Medulla oblongata (tissue), 1 donor: Measurements from ENCODE around the gene TNK2.
"Not testable (repeated sequence)": the region's sequence is repeated elsewhere in the genome, so short reads cannot be mapped to it uniquely, and the experiment has no call there.

ENCODE experiments used
- DNase-seq: peaks from one replicate; pipeline ENCODE4 v3.0.0-alpha.2; 2015; ENCODE audit errors: extremely low spot score

TNK2 gene

DNA sequence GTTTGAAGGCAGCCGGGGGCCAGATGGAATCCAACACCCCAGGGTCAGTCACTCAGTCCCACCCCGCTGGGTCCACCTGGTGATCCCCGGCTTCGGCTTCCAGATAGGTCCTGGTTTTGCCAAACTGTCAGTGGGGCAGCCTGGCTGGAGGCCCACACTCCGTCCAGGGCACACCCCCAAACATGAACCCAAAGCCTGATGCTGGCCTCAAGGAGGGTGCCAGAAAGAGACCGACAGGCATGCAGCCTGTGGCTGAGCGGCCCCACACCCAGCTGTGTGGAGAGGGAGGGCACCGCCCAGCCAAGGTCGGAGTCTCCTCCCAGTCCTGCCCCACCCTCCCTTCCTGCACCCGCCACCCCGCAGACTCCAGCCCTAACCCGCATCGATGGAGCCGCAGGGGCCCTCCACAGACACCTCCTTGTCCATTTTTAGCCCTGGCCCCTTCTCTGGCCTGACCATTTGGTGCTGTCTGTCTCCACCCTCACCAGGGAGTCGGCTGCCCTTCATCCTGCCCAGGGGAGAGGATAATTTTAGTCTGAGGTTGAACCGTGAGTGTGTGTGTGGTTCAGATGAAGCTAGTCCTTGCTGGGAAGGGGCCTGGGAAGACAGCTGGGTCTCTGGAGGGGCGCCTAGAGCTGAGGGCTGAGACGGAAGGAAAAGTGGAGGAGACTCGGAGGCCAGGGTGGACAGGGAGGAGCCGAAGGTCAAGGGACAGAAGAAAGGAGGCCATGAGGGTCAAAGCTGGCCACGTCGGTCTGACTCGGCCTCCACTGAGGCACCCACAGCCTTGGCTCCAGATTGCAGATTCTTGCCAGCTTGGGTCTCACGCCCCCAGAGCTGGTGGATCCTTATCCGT lies 23.1 kb downstream of the TNK2 start:
- DNase-seq, result no peak

- no peak for DNase-seq
Measured at GRCh38 chr3:195884691-195885035, 23.7 kb downstream of the TNK2 start.

GRCh38 chr3:195883801-195884200 lies 24.6 kb downstream of the TNK2 start:
- no peak for DNase-seq

DNA sequence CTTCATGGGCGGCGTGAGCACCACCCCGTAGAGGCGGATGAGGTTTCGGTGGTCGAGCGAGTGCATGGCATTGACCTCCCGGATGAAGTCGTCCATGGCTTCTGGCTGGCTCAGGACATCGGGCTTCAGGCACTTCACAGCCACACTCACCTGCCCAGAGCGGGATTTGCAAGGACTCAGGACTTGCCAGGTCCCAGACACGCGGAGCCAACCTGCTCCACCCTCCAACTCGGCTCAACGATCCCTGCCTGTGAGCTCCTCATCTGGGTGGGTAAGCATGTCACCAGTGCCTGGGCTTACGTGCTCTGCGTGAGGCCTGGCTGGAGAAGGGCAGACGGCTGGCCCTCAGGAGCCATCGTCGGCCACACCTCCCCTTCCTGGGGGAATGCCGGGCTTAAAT lies 25.2 kb downstream of the TNK2 start:
- DNase-seq, result no peak

DNA sequence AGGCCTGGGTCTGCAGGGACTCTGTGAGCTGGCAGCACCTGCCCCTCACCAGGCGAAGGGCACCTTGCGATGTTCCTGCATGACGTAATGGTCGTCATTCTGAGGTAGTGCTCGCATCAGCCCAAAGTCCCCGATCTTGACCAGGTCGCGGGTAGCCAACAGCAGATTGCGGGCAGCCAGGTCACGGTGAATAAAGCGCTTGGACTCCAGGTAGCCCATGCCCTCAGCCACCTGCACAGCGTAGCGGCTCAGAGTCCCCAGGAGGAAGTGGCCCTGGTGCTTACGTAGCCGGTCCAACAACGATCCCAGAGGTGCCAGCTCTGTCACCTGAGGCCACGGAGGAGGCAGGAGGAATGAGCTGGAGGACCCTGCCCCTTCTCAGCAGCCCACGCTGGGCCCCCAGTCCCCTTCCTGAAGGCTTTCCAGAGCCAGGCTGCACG lies 26.3 kb downstream of the TNK2 start:
- no peak for DNase-seq

DNA sequence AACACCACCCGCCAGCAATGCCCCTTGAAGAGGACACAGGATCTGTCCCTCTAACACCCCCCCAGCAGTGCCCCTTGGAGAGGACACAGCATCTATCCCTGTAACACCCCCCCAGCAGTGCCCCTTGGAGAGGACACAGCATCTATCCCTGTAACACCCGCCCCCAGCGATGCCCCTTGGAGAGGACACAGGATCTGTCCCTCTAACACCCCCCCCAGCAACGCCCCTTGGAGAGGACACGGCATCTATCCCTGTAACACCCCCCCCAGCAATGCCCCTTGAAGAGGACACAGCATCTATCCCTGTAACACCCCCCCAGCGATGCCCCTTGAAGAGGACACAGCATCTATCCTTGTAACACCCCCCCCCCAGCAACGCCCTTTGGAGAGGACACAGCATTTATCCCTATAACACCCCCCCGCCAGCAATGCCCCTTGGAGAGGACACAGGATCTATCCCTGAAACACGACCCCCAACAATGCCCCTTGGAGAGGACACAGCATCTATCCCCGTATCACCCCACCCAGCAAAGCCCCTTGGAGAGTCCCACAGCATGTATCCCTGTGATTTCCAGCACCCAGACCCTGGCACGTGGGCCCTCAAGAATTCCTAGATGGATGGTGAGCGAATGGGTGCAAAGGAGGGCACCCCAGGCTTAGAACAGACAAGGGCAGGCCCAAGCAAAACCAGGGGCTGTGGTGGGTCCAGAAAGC lies 26.9 kb downstream of the TNK2 start:
- no peak for DNase-seq

- DNase-seq, result no peak
Measured at GRCh38 chr3:195880037-195880431, 28.3 kb downstream of the TNK2 start.

GRCh38 chr3:195879416-195880036 lies 28.8 kb downstream of the TNK2 start:
- no peak for DNase-seq

DNA sequence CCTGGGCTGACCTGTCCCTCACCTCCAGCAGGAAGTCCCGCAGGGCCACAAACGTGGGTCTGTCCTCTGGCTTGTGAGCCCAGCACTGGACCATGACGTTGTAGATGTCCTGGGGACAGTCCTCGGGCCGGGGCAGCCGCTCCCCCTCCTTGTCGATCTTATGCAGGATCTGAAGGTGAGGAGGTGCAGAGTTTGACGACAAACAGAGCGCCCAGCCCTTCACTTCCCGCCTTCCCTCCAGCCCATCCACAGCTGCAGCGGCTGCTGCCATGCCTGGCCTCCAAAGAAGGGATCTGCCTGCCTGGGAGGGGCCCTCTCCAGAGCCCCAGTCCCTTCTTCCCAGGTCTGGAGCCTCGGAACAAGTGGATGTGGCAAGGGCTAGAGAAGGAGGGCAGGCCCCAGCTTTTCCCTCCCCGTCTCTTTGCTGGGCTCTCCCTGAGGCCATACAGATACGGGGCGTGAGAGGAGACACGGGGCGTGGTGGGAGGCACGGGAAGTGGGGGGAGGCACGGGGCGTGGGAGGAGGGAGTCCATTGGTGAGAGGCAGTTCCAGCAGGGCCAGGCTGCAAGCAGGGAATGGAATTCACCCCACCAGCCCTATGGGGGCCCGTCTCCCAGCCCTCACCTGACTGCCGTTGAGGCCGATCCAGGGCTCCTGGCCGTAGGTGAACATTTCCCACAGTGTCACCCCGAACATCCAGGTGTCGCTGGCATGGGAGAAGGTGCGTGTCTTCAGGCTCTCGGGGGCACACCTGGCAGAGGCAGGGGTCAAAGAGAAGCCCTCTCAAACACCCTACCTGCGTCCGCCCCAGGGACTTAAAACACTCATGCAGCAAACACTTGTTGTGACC lies 29.7 kb downstream of the TNK2 start:
- DNase-seq, result no peak

DNA sequence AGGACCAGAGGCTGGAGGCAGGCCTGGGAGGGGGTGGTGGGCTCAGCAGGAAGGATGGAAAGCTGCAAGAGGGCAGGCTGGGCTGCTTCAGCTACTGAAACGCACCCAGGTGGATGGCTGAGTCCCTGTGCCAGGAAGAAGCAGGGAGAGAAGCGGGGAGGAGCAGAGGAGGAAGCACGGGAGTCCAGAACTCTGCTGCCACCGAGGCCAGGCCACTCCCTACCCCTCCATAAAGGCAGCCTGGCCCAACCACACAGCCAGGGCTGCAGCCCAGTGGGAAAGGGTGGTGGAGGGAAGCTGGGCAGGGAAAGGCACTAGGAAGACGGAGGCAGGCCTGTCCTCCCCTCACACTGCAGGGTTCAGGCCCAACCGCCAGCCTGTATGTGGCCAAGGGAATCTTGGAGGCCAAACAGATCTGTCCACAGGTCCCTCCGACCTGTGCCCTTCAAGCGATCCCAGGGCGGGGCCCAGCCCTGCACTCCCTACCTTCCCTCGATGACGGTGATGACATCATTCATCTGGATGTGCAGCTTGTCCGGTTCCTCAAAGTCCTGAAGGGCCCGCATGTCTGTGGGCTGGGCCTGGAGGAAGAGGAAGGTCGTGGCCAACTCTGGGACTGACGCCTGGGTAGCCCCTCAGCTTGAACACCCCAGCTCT lies 30.5 kb downstream of the TNK2 start:
- no peak for DNase-seq

GRCh38 chr3:195877136-195877715 lies 31.1 kb downstream of the TNK2 start:
- DNase-seq, result no peak

DNA sequence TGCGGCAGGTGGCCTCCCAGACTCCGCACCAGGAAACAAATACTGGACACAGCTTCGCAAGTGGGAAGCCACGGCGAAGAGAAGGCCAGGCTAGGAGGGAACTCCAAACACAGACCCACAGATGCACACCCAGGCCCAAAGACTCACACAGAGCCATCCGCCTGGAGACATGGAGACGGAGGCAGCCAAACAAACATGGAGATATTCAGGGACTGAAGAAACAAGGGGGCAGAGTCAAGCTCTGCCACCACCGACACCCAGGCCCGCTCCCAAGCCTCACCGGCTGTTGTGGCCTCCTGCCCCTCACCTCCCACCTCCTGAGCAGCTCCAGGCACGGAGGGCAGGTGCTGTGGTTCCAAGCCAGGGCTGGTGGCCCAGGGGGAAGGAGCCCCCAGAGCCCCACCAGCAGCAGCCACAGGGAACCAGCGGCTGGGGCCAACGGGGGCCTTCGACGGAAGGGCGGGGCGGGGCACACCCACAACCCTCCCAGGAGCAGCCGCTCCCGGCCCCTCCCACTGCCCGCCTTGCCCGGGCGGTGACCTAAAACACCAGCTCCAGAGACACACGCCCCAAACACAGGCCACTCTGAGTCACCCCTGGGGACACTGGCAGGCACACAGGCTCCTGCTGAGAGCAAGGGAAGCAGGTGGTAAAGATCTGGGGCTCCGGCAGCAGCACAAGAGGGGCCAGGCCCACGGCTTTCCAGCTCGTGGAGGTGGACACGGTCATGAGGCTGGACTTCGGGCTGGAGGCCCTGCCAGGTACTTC lies 31.9 kb downstream of the TNK2 start:
- DNase-seq, result no peak

DNA sequence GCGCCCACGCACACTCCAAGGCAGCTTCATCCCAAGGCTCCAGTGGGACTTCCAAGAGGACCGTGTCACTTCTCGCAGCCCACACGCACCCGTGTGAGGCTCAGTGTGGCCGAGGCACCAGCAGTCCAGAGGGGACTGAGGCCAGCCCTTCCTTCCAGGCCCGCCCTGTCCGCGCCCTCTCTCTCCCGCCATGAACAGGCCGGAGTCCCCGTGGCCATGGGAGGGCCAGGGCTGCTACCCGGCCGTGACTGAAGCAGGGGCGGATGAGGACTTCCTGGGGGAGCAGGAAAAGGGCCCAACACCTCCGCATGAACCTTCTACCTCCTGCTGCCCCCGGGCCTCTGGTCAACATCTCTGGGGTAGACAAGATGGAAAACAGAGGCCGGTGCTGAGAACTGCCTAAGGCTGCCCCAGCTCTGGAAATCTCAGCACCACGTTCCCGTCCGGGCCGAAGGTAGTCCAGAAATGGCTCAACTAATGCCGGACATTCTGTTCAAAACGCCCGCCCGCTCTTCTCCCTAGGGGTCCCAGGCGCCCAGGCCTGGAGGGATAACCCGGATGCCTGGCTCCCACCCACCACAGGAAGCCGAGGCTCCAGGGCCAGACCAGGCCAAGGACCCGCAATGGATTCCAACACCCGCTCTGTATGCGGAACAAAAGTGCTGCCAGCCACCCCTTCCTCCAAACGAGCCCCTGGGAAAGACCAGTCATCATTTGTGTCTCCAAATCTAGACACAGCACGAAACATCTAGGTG lies 32.7 kb downstream of the TNK2 start:
- no peak for DNase-seq

- no peak for DNase-seq
Measured at GRCh38 chr3:195873971-195874370, 34.4 kb downstream of the TNK2 start.

- DNase-seq, result no peak
Measured at GRCh38 chr3:195873281-195873887, 35.0 kb downstream of the TNK2 start.

GRCh38 chr3:195872800-195873199 lies 35.6 kb downstream of the TNK2 start:
- no peak for DNase-seq

DNA sequence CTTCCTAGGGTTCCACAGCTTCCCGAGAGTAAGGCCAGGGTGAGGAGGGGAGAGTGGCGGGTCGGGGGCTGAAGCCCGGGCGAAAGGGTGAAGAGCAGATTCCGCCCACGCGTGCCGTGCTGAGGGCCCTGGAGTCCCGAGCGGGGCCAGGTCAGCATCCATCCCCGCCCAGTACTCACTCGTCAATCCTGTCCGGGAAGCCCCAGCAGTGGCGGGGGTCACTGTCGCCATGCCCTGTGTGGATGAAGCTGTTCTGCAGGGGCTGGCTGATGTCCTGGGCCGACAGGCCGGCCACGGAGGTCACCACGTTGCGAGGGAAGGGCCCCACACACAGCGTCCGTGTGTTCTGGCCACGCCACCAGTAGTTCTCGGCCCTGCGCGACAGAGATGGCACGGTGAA lies 36.3 kb downstream of the TNK2 start:
- DNase-seq, result no peak

DNA sequence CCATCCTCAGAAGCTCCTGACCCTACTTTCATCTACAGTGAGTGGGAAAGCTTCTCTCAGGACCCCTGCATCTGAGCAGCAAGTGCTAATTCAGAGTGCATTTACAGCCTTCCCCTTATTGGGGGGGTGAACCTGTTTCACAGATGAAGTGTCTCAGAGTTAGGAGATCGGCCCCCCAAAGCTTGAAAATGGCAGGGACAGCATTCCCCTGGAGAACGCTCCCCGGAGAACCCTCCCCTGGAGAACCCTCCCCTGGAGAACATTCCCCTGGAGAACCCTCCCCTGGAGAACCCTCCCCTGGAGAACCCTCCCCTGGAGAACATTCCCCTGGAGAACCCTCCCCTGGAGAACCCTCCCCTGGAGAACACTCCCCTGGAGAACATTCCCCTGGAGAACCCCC lies 36.7 kb downstream of the TNK2 start:
- not testable (repeated sequence) for DNase-seq

DNA sequence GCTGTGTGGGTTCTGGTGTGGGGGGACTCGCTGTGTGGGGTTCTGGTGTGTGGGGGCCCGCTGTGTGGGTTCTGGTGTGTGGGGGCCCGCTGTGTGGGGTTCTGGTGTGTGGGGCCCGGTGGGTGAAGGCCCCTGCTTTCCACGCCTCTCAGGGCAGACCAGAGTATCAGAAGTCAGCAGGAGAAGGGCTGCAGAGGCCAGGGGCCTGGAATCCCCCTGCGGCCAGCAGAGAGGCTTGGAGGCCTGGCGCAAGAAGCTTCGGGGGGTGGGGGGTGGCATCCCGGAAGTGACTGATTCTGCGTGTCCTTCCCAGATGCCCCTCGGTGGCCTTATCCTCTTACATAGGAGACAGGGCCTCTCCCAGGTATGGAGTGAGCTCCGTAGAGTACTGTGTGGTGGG lies 37.4 kb downstream of the TNK2 start:
- DNase-seq, result no peak
